GM21447 (cell line): ENCODE data around the gene SLC26A4.

Source experiments
- ATAC-seq: cut with Tn5 transposase; IDR thresholded peaks from one replicate; pipeline ENCODE4 v1.9.1; 2021; ENCODE audit not compliant: unreplicated experiment

SLC26A4 gene

DNA sequence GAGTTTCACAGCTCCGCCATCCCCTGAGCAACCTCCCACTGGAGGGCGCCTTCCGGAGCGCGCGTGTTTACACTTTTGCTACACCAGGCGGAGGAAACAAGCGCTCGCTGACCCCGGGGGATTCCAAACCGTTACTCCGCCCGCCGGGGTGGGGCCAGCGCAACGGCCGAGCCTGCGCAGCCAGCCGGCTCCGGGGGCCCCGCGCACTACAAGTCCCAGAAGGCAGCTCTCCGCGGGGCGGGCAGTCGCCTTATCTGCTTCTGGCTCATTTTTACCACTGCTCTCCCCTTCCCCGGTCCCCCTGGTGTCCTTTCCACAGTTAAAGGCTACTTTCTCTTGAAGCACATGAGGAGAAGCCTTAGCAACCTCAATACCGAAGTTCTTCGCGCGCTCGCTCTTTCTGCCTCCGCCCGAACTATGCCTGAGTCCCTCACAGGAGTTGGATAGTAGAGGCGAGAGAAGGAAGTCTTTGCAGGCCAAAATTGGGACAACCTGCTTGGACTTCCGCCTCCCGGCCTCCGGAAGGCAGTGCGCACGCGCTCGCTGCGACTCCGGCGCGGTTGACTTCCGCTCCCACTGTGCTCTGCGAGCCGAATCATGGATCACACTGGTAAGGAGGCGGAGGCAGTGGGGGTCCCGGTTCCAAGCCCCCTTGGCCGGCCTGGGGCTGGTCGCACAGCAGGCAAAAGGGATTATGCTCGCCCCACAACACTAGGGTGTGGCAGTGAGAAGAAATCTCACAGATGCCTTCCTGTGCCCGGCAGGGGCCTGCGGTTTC is 83.1 kb downstream of the SLC26A4 start, which contains the start of gene CBLL1:
Gene CBLL1 (plus strand): TSS at position 576 of the 778 bp plus-strand sequence. CDS start 22 bp downstream, at position 598.
- ATAC-seq: peak; percentile 88

DNA sequence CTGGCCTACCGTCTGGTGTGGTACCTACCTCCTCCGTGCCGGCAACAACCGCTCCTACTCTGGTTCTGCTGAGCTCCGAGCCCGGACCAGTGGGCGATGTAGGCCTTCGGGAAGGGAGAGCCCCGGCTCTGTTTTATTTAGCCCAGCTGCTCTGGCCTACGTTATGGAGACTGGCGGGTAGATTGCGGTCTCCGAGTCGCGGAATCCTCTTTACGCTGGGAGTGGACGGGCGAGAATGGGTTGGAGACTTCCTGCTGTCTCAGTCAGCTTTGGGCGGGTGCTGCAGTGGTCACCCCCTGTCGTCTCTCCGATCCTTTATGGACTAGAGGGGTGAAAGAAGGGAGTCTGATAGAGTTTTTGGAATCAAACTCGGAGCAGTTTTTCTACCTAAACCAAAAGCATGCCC is 83.7 kb downstream of the SLC26A4 start:
- ATAC-seq: peak; percentile 39

DNA sequence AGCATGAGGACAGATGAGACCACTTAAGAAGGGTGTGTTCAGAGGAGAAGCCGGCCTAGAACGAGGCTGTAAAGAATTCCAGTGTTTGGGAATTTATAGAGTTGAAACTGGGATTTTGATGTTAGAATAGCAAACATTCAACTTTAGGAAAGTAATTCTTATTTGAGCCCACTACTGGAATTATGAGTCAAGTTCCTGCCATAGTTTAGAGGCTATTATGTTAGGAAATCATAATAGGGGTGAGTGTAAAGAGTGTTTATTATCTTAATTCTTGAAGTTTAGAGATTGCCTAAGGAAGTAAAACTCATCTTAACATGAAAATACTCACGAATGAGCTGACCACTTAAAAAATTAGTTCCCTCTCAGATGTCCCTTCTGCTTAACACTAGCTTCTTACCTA is 85.4 kb downstream of the SLC26A4 start:
- ATAC-seq: no peak

DNA sequence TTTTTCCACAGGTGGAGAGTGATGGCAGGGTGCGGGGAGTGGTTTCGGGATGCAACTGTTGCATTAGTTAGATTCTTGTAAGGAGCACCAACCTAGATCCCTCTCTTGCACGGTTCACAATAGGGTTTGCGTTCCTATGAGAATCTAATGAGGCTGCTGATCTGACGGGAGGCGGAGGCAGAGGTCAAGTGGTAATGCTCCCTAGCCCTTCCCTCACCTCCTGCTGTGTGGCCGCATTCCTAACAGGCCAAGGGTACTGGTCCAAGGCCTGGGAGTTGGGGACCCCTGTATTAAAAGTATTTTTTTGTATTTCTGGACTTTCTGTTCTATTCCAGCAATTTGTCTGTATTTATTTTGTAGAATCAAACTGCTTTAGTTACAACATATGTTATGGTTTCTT is 90.5 kb downstream of the SLC26A4 start:
- ATAC-seq: no peak

DNA sequence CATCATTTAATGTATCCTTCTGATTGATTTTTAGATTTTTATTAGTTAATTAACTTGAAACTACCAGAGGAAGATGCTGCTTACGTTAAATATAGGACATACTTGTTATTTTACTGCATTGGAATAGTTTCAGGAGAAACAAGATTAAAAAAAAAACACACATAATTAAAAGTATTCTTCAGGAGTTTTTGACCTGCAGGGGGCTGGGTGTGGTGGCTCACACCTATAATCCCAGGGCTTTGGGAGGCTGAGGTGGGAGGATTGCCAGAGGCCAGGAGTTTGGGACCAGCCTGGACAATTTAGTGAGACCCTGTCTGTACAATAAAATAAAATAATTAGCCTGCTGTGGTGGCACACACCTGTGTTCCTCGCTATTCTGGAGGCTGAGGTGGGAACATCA is 94.0 kb downstream of the SLC26A4 start:
- ATAC-seq: no peak

DNA sequence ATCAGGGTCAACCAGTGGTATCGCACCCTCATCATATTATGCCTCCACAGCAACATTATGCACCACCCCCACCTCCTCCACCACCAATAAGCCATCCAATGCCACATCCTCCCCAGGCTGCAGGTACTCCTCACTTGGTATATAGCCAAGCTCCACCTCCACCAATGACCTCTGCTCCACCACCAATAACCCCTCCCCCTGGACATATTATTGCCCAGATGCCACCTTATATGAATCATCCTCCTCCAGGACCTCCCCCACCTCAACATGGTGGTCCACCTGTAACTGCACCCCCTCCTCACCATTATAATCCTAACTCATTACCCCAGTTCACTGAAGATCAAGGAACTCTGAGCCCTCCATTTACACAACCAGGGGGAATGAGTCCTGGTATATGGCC is 98.0 kb downstream of the SLC26A4 start:
- ATAC-seq: no peak

DNA sequence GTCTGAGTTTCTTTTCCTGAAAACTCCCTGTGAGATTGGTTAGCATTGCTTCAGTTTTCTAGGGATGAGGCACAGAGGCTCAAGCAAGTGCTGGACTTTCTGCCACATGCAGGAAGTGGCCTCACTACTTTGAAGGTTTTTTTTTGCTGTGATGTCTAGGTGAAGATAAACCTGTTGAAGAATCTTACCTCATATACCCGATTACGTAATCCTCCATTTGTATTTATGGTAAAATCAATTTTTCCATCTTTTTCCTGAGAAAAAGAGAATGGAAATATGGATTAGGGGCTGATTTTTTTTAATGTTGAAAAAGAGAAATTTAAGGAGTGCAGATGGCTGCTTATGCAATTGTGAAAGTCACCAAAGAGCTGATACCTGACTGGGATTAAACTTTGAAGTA is 106.8 kb downstream of the SLC26A4 start:
- ATAC-seq: no peak
